GM12878 (cell line): Measurements from ENCODE around the gene ANO7. TPM values are rescaled to one million over a fixed set of nuclear protein-coding genes. Genes with fewer than 3 reads are reported as not detected.

Source experiments
- ATAC-seq: fragments of 200-7000 bp; cut with Tn5 transposase; 3 replicates; pipeline ENCODE4 v1.9.1; 2020; ENCODE audit warnings: mild to moderate bottlenecking, moderate library complexity
- BruUV-seq: library from RNA; stranded (reverse); fragments of 400-500 nt; replicated peaks from 2 replicates; lab custom pipeline; 2021; lab: Mats Ljungman, UMichigan
- CTCF ChIA-PET: fragments of 300-600 bp; sonication (Branson Sonifier 250); formaldehyde crosslinking; extraction: SDS; loops from one replicate; lab custom pipeline; 2021; ENCODE audit warnings: inconsistent platforms; lab: Yijun Ruan, JAX
- POLR2A ChIA-PET: fragments of 350-600 bp; formaldehyde crosslinking; extraction: SDS; loops from one replicate; lab custom pipeline; 2021; ENCODE audit warnings: inconsistent platforms; lab: Charles Lee
- RAD21 ChIA-PET: fragments of 300-600 bp; sonication (Branson Sonifier 250); formaldehyde crosslinking; loops from one replicate; lab custom pipeline; 2023; ENCODE audit warnings: antibody characterized with exemption; ENCODE audit not compliant: unreplicated experiment; lab: Charles Lee
- SMC1A ChIA-PET: fragments of 300-600 bp; sonication (Branson Sonifier 250); formaldehyde crosslinking; loops from one replicate; lab custom pipeline; 2023; ENCODE audit not compliant: unreplicated experiment, uncharacterized antibody; lab: Charles Lee
- DNase-seq: peaks from one replicate; pipeline ENCODE4 v3.0.0-alpha.2; 2011; ENCODE audit warnings: low read depth, low spot score
- FAIRE-seq: peaks from 3 replicates; lab custom pipeline; 2011; peaks lifted over from hg19 to GRCh38; lab: Jason Lieb, UNC
- H2AFZ ChIP-seq: 2 replicates; pipeline ENCODE4 v1.6.0; 2011; ENCODE audit warnings: low read depth, low read length, control low read depth; ENCODE audit not compliant: control insufficient read depth
- H3K27ac ChIP-seq: 2 replicates; pipeline ENCODE4 v1.5.1; 2011; ENCODE audit warnings: control low read depth; ENCODE audit not compliant: control insufficient read depth, insufficient read depth
- H3K27me3 ChIP-seq, 2 experiments: replicated peaks in 1 of 2; 2 replicates each; pipeline versions ENCODE4 v1.6.0 to v1.6.1; 2011; ENCODE audit warnings: low read length in 1 of 2; ENCODE audit not compliant: control insufficient read depth in 2 of 2, insufficient read depth in 2 of 2
- H3K36me3 ChIP-seq, 2 experiments: 2 replicates each; pipeline ENCODE4 v1.5.1; 2011; ENCODE audit warnings: low read length in 1 of 2; ENCODE audit not compliant: control insufficient read depth in 2 of 2, insufficient read depth in 2 of 2
- H3K4me1 ChIP-seq: 2 replicates; pipeline ENCODE4 v1.6.1; 2011; ENCODE audit warnings: mild to moderate bottlenecking, low read length, moderate library complexity, mixed read lengths; ENCODE audit not compliant: control insufficient read depth, insufficient read depth
- H3K4me2 ChIP-seq: 2 replicates; pipeline ENCODE4 v1.6.0; 2011; ENCODE audit warnings: control low read depth; ENCODE audit not compliant: control insufficient read depth, insufficient read depth
- H3K4me3 ChIP-seq: fragments of 200-600 bp; sonication (generic); 2 replicates; pipeline ENCODE4 v1.5.1; 2016
- H3K79me2 ChIP-seq: 2 replicates; pipeline ENCODE4 v1.6.0; 2011; ENCODE audit warnings: low read length; ENCODE audit not compliant: control insufficient read depth, insufficient read depth
- H3K9ac ChIP-seq: 2 replicates; pipeline ENCODE4 v1.8.0; 2011; ENCODE audit warnings: low read length, control low read depth, mixed read lengths; ENCODE audit not compliant: control insufficient read depth, insufficient read depth
- H3K9me3 ChIP-seq: replicated peaks from 3 replicates; pipeline ENCODE4 v1.5.1; 2011; ENCODE audit warnings: mild to moderate bottlenecking, low read length; ENCODE audit not compliant: control insufficient read depth, insufficient read depth
- H4K20me1 ChIP-seq: 2 replicates; pipeline ENCODE4 v1.6.0; 2011; ENCODE audit not compliant: control insufficient read depth, insufficient read depth
- CBFB ChIP-seq: IDR thresholded peaks from 2 replicates; pipeline ENCODE4 v1.6.1; 2016; ENCODE audit warnings: antibody characterized with exemption, low read depth
- CBX3 ChIP-seq: fragments of 200-600 bp; sonication (generic); IDR thresholded peaks from 2 replicates; pipeline ENCODE4 v1.6.1; 2016; ENCODE audit warnings: low read depth, borderline replicate concordance
- CREM ChIP-seq: IDR thresholded peaks from 2 replicates; pipeline ENCODE4 v1.6.1; 2014; ENCODE audit warnings: antibody characterized with exemption, low read depth
- EED ChIP-seq: sonication (generic); IDR thresholded peaks from 2 replicates; pipeline ENCODE4 v1.6.1; 2016; ENCODE audit warnings: antibody characterized with exemption, low read depth
- KAT2A ChIP-seq: conservative IDR thresholded peaks from 2 replicates; pipeline ENCODE4 v1.6.1; 2011; ENCODE audit warnings: low read depth, low read length; ENCODE audit not compliant: control insufficient read depth
- MXI1 ChIP-seq: fragments of 150-350 bp; IDR thresholded peaks from 2 replicates; pipeline ENCODE4 v1.6.1; 2011; ENCODE audit warnings: low read depth, mild to moderate bottlenecking, inconsistent platforms, low read length, improper control_type of control experiment
- NR2C1 ChIP-seq: fragments of 450-650 bp; IDR thresholded peaks from 2 replicates; pipeline ENCODE4 v1.6.1; 2017; ENCODE audit warnings: antibody characterized with exemption, mild to moderate bottlenecking, moderate library complexity
- TCF12 ChIP-seq: IDR thresholded peaks from 2 replicates; pipeline ENCODE4 v1.6.1; 2011; ENCODE audit warnings: low read depth, mild to moderate bottlenecking, low read length
- TCF3 ChIP-seq: IDR thresholded peaks from 2 replicates; pipeline ENCODE4 v1.6.1; 2012; ENCODE audit warnings: low read depth, mild to moderate bottlenecking, low read length, borderline replicate concordance; ENCODE audit not compliant: insufficient read depth
- TCF7 ChIP-seq: IDR thresholded peaks from 2 replicates; pipeline ENCODE4 v1.6.1; 2014; ENCODE audit warnings: antibody characterized with exemption, borderline replicate concordance
- ZNF217 ChIP-seq: fragments of 450-650 bp; IDR thresholded peaks from 2 replicates; pipeline ENCODE4 v1.6.1; 2017; ENCODE audit warnings: antibody characterized with exemption, mild to moderate bottlenecking
- ZZZ3 ChIP-seq: IDR thresholded peaks from 2 replicates; pipeline ENCODE4 v1.6.1; 2011; ENCODE audit warnings: low read depth; ENCODE audit not compliant: control insufficient read depth, insufficient read length
- WGBS: methylation state at CpG from one replicate; pipeline ENCODE4 v1.1.6; 2016; ENCODE audit warnings: low lambda C conversion rate; ENCODE audit not compliant: insufficient replicate concordance, insufficient coverage; ENCODE audit errors: missing lambda C conversion rate; 5-methylcytosine and 5-hydroxymethylcytosine counted together
- in situ Hi-C: fragments of 300-500 bp; cut with MboI; formaldehyde crosslinking; loops from 9 replicates; pipeline ENCODE4 v1.14.3; 2018; ENCODE audit warnings: mixed read lengths
- intact Hi-C: fragments of 100-400 bp; cut with micrococcal nuclease; formaldehyde crosslinking; loops from one replicate; pipeline ENCODE4 v1.14.2; 2022; ENCODE audit not compliant: unreplicated experiment
- polyA plus RNA-seq, 11 experiments: library from polyadenylated mRNA; depleted of rRNA in 4 of 11; unstranded in 6 of 11; stranded (reverse) in 5 of 11; fragments of >200 nt; fragmentation: Nextera tagmentation in 4 of 11; fragmentation: Illumina TruSeq in 1 of 11; extraction: Ambion mirVana in 4 of 11; extraction: Trizol in 1 of 11; gene quantifications; 1 replicate in 1 of 11; 2 replicates in 10 of 11; pipeline versions ENCODE4 v1.2.1 to v1.2.3, GENCODE V29; 2011 to 2016; ENCODE audit warnings: inconsistent platforms in 2 of 11, missing spikeins in 2 of 11, low read depth in 1 of 11
- total RNA-seq, 4 experiments: library from RNA; depleted of rRNA in 3 of 4; stranded (reverse); fragments of >200 nt in 3 of 4; fragmentation: Illumina TruSeq in 1 of 4; extraction: Trizol in 1 of 4; gene quantifications; 2 replicates each; pipeline versions ENCODE4 v1.2.1 to v1.2.3, GENCODE V29; 2013 to 2021
- TF ChIP-seq, protein P1 (sequence below), 3 experiments: IDR thresholded peaks in 2 of 3; conservative IDR thresholded peaks in 1 of 3; 2 replicates each; pipeline ENCODE4 v1.5.1; 2011; ENCODE audit warnings: low read depth in 3 of 3, low read length in 3 of 3, mild to moderate bottlenecking in 3 of 3, control low read depth in 2 of 3, moderate library complexity in 2 of 3, inconsistent platforms in 1 of 3, mixed read lengths in 1 of 3; ENCODE audit not compliant: control insufficient read depth in 2 of 3, insufficient read depth in 1 of 3; ENCODE audit errors: extremely low read depth in 1 of 3
- TF ChIP-seq, protein P2 (sequence below): IDR thresholded peaks from 2 replicates; pipeline ENCODE4 v1.6.1; 2011; ENCODE audit warnings: low read depth, mild to moderate bottlenecking, low read length, moderate library complexity, borderline replicate concordance; ENCODE audit errors: extremely low read depth
- TF ChIP-seq, protein P3 (sequence below): IDR thresholded peaks from 2 replicates; pipeline ENCODE4 v1.6.1; 2011; ENCODE audit warnings: mild to moderate bottlenecking, low read depth, low read length, moderate library complexity; ENCODE audit not compliant: insufficient replicate concordance

The ANO7 gene
- total and polyA plus RNA-seq, 10 of the 15 experiments (the other 5 are each of a cell fraction or from before 2014, with no cell fraction given): 0.08 to 1.4 (median 0.44) TPM

DNA sequence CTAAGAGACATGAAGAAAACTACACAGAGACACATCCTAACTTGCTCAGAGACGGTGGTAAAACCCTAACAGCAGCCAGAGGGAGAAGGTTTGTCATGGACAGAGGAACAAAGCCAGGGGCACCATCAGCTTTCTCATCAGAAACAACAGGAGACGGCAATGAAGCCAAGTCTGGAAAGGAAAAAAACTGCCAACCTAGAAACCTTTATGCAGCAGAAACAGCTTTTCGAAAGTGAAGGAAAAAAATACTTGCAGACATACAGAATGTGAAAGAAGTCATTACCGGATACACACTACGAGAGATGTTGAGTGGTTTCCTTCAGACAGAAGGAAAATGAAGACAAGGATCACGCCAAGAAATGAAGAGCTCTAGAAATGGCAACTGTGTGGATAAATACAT lies 55.9 kb downstream of the ANO7 start (continued):
- TF ChIP-seq, protein P1, sequence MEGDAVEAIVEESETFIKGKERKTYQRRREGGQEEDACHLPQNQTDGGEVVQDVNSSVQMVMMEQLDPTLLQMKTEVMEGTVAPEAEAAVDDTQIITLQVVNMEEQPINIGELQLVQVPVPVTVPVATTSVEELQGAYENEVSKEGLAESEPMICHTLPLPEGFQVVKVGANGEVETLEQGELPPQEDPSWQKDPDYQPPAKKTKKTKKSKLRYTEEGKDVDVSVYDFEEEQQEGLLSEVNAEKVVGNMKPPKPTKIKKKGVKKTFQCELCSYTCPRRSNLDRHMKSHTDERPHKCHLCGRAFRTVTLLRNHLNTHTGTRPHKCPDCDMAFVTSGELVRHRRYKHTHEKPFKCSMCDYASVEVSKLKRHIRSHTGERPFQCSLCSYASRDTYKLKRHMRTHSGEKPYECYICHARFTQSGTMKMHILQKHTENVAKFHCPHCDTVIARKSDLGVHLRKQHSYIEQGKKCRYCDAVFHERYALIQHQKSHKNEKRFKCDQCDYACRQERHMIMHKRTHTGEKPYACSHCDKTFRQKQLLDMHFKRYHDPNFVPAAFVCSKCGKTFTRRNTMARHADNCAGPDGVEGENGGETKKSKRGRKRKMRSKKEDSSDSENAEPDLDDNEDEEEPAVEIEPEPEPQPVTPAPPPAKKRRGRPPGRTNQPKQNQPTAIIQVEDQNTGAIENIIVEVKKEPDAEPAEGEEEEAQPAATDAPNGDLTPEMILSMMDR (IDR thresholded peaks at IDR 0.05 in 2 of 3, conservative IDR thresholded peaks at IDR 0.05 in 1 of 3; ENCODE audit: control insufficient read depth in 2 of 3, extremely low read depth in 1 of 3, insufficient read depth in 1 of 3, low read depth in 3 of 3, low read length in 3 of 3): no peak
- TF ChIP-seq TCF7 (no peak), ZNF217 (no peak), NR2C1 (no peak), TCF12 (no peak), CREM (no peak), CBFB (no peak), ZZZ3 (no peak)
- TF ChIP-seq, protein P2, sequence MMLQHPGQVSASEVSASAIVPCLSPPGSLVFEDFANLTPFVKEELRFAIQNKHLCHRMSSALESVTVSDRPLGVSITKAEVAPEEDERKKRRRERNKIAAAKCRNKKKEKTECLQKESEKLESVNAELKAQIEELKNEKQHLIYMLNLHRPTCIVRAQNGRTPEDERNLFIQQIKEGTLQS: no peak
- TF ChIP-seq, protein P3, sequence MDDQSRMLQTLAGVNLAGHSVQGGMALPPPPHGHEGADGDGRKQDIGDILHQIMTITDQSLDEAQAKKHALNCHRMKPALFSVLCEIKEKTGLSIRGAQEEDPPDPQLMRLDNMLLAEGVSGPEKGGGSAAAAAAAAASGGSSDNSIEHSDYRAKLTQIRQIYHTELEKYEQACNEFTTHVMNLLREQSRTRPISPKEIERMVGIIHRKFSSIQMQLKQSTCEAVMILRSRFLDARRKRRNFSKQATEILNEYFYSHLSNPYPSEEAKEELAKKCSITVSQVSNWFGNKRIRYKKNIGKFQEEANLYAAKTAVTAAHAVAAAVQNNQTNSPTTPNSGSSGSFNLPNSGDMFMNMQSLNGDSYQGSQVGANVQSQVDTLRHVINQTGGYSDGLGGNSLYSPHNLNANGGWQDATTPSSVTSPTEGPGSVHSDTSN: no peak

DNA sequence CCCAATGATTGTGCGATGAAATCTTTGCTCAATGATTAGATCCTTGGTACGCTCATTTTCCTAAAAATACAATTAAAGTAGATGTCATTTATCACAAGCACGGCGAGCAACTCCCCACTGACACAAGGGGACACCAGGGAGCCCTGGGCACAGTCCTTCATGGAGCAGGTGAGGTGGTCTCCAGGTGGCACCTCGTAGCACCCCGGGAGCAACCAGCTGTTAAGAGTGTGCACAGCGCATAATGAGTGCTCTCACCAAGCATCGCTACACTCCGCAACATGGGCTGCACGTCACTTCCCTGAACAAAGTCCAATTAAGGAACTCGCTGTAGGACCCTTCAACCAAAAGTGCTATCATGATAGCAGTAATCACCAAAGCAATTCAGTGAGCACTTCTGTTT lies 59.8 kb downstream of the ANO7 start:
- no peak overlapping the region for H2AFZ ChIP-seq
- in situ Hi-C loops (no loop called here), intact Hi-C loops (no loop called here)
- ChIA-PET RAD21 (no interaction called here), POLR2A (no interaction called here), CTCF (no interaction called here), SMC1A (no interaction called here)
- no peak overlapping the region for H3K4me3 ChIP-seq
- BruUV-seq: no TSS peak
- H4K20me1 ChIP-seq: no peaks in the 10 kb centered on the region; the same call in 1 of the 2 replicates
- TF ChIP-seq MXI1 (no peak), KAT2A (no peak), CBX3 (no peak), EED (no peak), TCF3 (no peak)
- no peak for ATAC-seq
- H3K36me3 ChIP-seq: peaks cover 53 to 62% of the 10 kb centered on the region in 2 experiments
- DNase-seq: no peak
- H3K4me2 ChIP-seq: no peak overlapping the region
- H3K27ac ChIP-seq: no peak overlapping the region
- 99% methylated on average over 11 of the region's 11 CpGs for WGBS
- no peaks in the 10 kb centered on the region for H3K27me3 ChIP-seq
- H3K9ac ChIP-seq: no peak overlapping the region
- H3K9me3 ChIP-seq: no peaks in the 10 kb centered on the region
- no peaks in the 10 kb centered on the region; the same call in 1 of the 2 replicates for H3K79me2 ChIP-seq
- FAIRE-seq: no peak
- H3K4me1 ChIP-seq: no peaks in the 10 kb centered on the region
